A549 treated with Hydrocortisone at 1 μM for 4 hours (cell line): ENCODE data around the gene PKP2. TPM values are rescaled to one million over a fixed set of nuclear protein-coding genes. Genes with fewer than 3 reads are reported as not detected.

Experiments used
- total RNA-seq: library from RNA; stranded (reverse); fragments of 200-300 nt; extraction: Qiagen RNA extraction; gene quantifications from 5 replicates; pipeline ENCODE4 v1.2.3, GENCODE V29; 2022

PKP2 gene
- 6.5 to 8.1 TPM (median 7.8 TPM) in 5 replicates for total RNA-seq

DNA sequence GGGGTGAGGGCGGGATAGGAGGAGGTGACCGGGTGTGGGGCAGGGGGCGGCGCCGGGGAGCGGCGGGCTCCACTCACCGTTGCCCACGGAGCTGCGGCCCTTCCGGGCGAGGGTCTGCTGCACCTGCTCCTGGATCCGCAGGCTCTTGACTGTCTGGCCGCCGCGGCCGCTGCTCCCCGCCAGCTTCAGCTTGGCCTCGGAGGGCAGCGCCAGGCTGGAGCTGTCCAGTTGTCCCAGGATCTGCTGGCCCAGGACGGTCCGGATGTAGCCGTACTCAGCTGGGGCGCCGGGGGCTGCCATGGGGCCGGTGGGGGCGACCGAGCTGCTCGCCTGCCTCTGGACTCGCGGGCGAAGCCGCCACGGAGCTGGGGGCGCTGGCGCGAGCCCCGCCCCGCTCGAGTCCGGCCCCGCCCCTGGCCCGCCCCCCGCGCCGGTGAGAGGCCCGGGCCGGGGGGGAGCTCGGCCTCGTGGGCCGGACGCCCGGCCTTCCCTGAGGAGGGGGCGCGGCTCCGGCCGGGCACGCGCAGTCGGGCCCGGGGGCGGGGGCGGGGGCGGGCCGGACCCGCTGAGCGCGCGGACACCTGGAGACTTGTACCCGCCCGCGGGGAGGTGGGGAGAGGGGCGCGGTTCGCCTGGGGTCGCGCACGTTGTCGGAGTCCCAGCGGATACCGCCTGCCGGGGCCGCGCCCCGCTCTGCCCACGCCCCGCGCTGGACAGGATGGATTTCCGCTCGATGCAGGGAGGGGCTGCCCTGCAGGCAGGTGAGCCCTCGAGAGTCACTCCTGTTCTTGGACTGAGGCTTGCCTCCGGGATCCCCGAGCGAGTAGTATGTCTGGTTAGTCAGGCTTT lies at the start of gene PKP2:
PKP2 (minus strand) TSS at position 346 of the 849 bp plus-strand sequence; CDS start at position 300, 46 bp downstream.

DNA sequence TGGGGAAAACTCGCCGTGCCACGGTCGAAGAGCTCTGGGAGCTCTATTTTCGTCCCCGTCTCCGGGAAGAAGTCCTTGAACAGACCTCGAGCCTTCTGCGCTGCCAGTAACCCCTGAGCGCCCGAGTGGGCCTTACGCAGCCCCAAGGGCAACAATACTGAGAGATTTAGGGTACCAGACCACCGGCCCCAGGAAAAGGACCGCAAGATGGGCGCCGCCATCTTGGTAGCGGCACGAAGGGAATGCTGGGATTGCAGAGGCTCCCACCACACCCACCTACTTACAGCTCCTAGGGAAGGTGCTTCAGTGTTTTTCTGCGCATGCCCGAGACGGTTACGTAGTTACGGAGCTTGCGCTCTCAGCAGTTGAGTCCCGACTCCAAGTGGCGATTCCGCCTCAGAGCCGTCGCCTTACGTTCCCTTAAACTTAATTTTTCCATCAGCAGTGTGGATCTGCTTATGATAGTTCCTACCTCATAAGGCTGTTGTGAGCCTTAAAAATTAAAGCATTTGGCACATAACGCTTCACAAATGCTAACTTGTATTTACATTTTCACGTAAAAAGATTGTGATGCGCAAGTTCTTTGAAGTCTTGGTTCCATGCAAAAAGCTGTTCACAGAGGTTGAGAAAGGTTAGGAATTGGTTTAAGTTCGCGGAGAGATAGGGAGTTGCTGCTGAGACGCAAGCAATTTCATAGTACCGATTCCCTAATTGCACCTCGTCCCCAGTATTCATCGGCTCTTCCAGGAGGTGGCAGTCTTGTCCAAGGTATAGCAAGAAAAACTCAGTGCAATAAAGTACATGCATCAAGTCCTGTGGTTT lies 140.7 kb downstream of the PKP2 start, which contains the start of gene YARS2:
YARS2 (minus strand) TSS at position 244 of the 822 bp plus-strand sequence; CDS start at position 221, 23 bp downstream.

Other genes with a start within 250 kb of the PKP2 start
- 50.2 to 73.4 TPM (median 62.3 TPM) in 5 replicates for gene DNM1L, start 217.5 kb downstream of the PKP2 start, total RNA-seq
- gene YARS2, start 140.9 kb downstream of the PKP2 start, total RNA-seq, result 29.3 to 36.1 TPM (median 34.1 TPM) in 5 replicates